Vagina (tissue), 2 donors: ENCODE results near the gene DPY19L1. TPM values are rescaled to one million over a fixed set of nuclear protein-coding genes. Genes with fewer than 3 reads are reported as not detected.
"Not testable (repeated sequence)": the region's sequence is repeated elsewhere in the genome, so short reads cannot be mapped to it uniquely, and the experiment has no call there.

Experiments used
- DNase-seq, 2 donors: peaks; one replicate each; pipeline ENCODE4 v3.0.0-alpha.2; 2017; ENCODE audit errors: extremely low spot score in 2 of 2
- H3K27ac ChIP-seq: fragments of 200-600 bp; sonication (generic); one replicate; pipeline ENCODE4 v1.5.1; 2019
- H3K27me3 ChIP-seq: fragments of 200-600 bp; sonication (generic); one replicate; pipeline ENCODE4 v1.5.1; 2019
- H3K36me3 ChIP-seq, 2 donors: fragments of 200-600 bp; sonication (generic); one replicate each; pipeline ENCODE4 v1.5.1; 2017 to 2019
- H3K4me1 ChIP-seq: fragments of 200-600 bp; sonication (generic); one replicate; pipeline ENCODE4 v1.5.1; 2019
- H3K4me3 ChIP-seq, 2 donors: fragments of 200-600 bp; sonication (generic); 1 replicate in 1 of 2; 2 replicates in 1 of 2; pipeline ENCODE4 v1.5.1; 2016 to 2019
- H3K9me3 ChIP-seq: fragments of 200-600 bp; sonication (generic); one replicate; pipeline ENCODE4 v1.5.1; 2019
- CTCF ChIP-seq, 3 experiments: fragments of 450-650 bp in 2 of 3; fragments of 200-600 bp in 1 of 3; sonication (generic) in 1 of 3; IDR thresholded peaks; one replicate each; pipeline ENCODE4 v1.5.1; 2017 to 2019; ENCODE audit warnings: antibody characterized with exemption in 3 of 3, mild to moderate bottlenecking in 2 of 3, moderate library complexity in 2 of 3
- POLR2A ChIP-seq, 2 donors: fragments of 450-650 bp; IDR thresholded peaks; one replicate each; pipeline ENCODE4 v1.6.1; 2017; ENCODE audit warnings: antibody characterized with exemption in 2 of 2, mild to moderate bottlenecking in 2 of 2, moderate library complexity in 2 of 2
- POLR2AphosphoS5 ChIP-seq, 2 donors: sonication (generic); formaldehyde crosslinking; IDR thresholded peaks; one replicate each; pipeline ENCODE4 v1.9.0; 2017; ENCODE audit warnings: antibody characterized with exemption in 2 of 2, mild to moderate bottlenecking in 2 of 2, low read depth in 1 of 2; ENCODE audit not compliant: insufficient read depth in 1 of 2
- intact Hi-C: fragments of 100-400 bp; cut with DNase I; formaldehyde crosslinking; loops from one replicate; pipeline ENCODE4 v1.15.1; 2023
- total RNA-seq: library from RNA; depleted of rRNA; stranded (reverse); fragments of >200 nt; gene quantifications from one replicate; pipeline ENCODE4 v1.2.3, GENCODE V29; 2016

Gene DPY19L1
- 11.3 TPM for total RNA-seq

- H3K4me3 ChIP-seq: peak within 1 kb of the TSS; percentile 51 to 74
- H3K4me1 ChIP-seq: peaks cover 25% of the 10 kb centered on the region
- peak in 1 of 2 donors; percentile 15 for TF ChIP-seq POLR2A (IDR thresholded peaks at IDR 0.05)
- no peak for TF ChIP-seq CTCF (IDR thresholded peaks at IDR 0.05)
- TF ChIP-seq POLR2AphosphoS5 (IDR thresholded peaks at IDR 0.05; ENCODE audit: insufficient read depth in 1 of 2, low read depth in 1 of 2): no peak
- no peaks in the 10 kb centered on the region for H3K9me3 ChIP-seq
- no peak for DNase-seq
- H3K27ac ChIP-seq: peak within 1 kb of the TSS; percentile 75
- no peaks in the 10 kb centered on the region for H3K27me3 ChIP-seq
- intact Hi-C loops: no loop called here
- H3K36me3 ChIP-seq: no peaks in the 10 kb centered on the region
Measured at GRCh38 chr7:35037211-35037525, at the start of gene DPY19L1. DPY19L1 (minus strand) TSS chr7:35037485; CDS start chr7:35037394, 91 bp downstream.

GRCh38 chr7:35079517-35079916 is 42.2 kb upstream of the DPY19L1 start:
- DNase-seq, intact Hi-C loops, H3K4me3 ChIP-seq: not testable (repeated sequence)

GRCh38 chr7:35074008-35074407 is 36.7 kb upstream of the DPY19L1 start:
- H3K27ac ChIP-seq, H3K4me3 ChIP-seq, DNase-seq, H3K36me3 ChIP-seq, H3K9me3 ChIP-seq, H3K27me3 ChIP-seq, H3K4me1 ChIP-seq, intact Hi-C loops: not testable (repeated sequence)

More at GRCh38 chr7:35079517-35079916, 42.2 kb upstream of the DPY19L1 start:
- not testable (repeated sequence) for H3K36me3 ChIP-seq, H3K27ac ChIP-seq, H3K4me1 ChIP-seq, H3K27me3 ChIP-seq, H3K9me3 ChIP-seq

- H3K36me3 ChIP-seq, DNase-seq, H3K4me1 ChIP-seq, H3K4me3 ChIP-seq, H3K9me3 ChIP-seq, H3K27ac ChIP-seq, intact Hi-C loops, H3K27me3 ChIP-seq: not testable (repeated sequence)
Measured at GRCh38 chr7:35072950-35073827, 35.9 kb upstream of the DPY19L1 start.

GRCh38 chr7:35069084-35069483 is 31.8 kb upstream of the DPY19L1 start:
- H3K27me3 ChIP-seq, H3K4me1 ChIP-seq, H3K9me3 ChIP-seq, H3K4me3 ChIP-seq, H3K27ac ChIP-seq, DNase-seq, intact Hi-C loops, H3K36me3 ChIP-seq: not testable (repeated sequence)

GRCh38 chr7:35065382-35065781 is 28.1 kb upstream of the DPY19L1 start:
- H3K27ac ChIP-seq, H3K4me1 ChIP-seq, H3K36me3 ChIP-seq, H3K9me3 ChIP-seq, DNase-seq, intact Hi-C loops, H3K4me3 ChIP-seq, H3K27me3 ChIP-seq: not testable (repeated sequence)

- H3K27me3 ChIP-seq, DNase-seq, intact Hi-C loops: not testable (repeated sequence)
Measured at GRCh38 chr7:35058571-35058970, 21.3 kb upstream of the DPY19L1 start.

GRCh38 chr7:35057505-35058451 is 20.5 kb upstream of the DPY19L1 start:
- intact Hi-C loops, DNase-seq, H3K27ac ChIP-seq, H3K4me1 ChIP-seq, H3K4me3 ChIP-seq, H3K27me3 ChIP-seq, H3K9me3 ChIP-seq, H3K36me3 ChIP-seq: not testable (repeated sequence)

More at GRCh38 chr7:35058571-35058970, 21.3 kb upstream of the DPY19L1 start:
- H3K4me1 ChIP-seq, H3K9me3 ChIP-seq, H3K4me3 ChIP-seq, H3K36me3 ChIP-seq, H3K27ac ChIP-seq: not testable (repeated sequence)

- H3K4me3 ChIP-seq, intact Hi-C loops, H3K27ac ChIP-seq, DNase-seq, H3K36me3 ChIP-seq, H3K9me3 ChIP-seq, H3K4me1 ChIP-seq, H3K27me3 ChIP-seq: not testable (repeated sequence)
Measured at GRCh38 chr7:35055733-35056132, 18.4 kb upstream of the DPY19L1 start.

- H3K27ac ChIP-seq, DNase-seq, H3K4me3 ChIP-seq, intact Hi-C loops, H3K27me3 ChIP-seq, H3K36me3 ChIP-seq, H3K4me1 ChIP-seq, H3K9me3 ChIP-seq: not testable (repeated sequence)
Measured at GRCh38 chr7:35053488-35054175, 16.3 kb upstream of the DPY19L1 start.

- not testable (repeated sequence) for H3K36me3 ChIP-seq
Measured at GRCh38 chr7:35048390-35048789, 11.1 kb upstream of the DPY19L1 start.

More at GRCh38 chr7:35048390-35048789, 11.1 kb upstream of the DPY19L1 start:
- H3K27ac ChIP-seq, H3K27me3 ChIP-seq, H3K4me1 ChIP-seq, intact Hi-C loops, DNase-seq, H3K4me3 ChIP-seq, H3K9me3 ChIP-seq: not testable (repeated sequence)
